H1 (cell line): ENCODE data around the gene RPP30.

Source experiments
- BCL11A ChIP-seq, 2 experiments: IDR thresholded peaks; one replicate each; pipeline ENCODE4 v1.6.1; 2011; ENCODE audit warnings: low read depth in 2 of 2, low read length in 2 of 2, mild to moderate bottlenecking in 2 of 2
- BRCA1 ChIP-seq: IDR thresholded peaks from 2 replicates; pipeline ENCODE4 v1.6.1; 2012; ENCODE audit warnings: low read depth, low read length, improper control_type of control experiment
- CHD1 ChIP-seq: IDR thresholded peaks from 2 replicates; pipeline ENCODE4 v1.6.1; 2012; ENCODE audit warnings: low read depth, low read length, improper control_type of control experiment
- CTCF ChIP-seq, 3 experiments: IDR thresholded peaks; 1 replicate in 2 of 3; 2 replicates in 1 of 3; pipeline versions ENCODE4 v1.5.1 to v1.6.1; 2011; ENCODE audit warnings: low read length in 3 of 3, mild to moderate bottlenecking in 3 of 3, inconsistent platforms in 2 of 3, low read depth in 1 of 3, moderate library complexity in 1 of 3; ENCODE audit not compliant: insufficient read depth in 1 of 3; ENCODE audit errors: control extremely low read depth in 1 of 3
- EZH2 ChIP-seq: fragments of 200-600 bp; sonication (generic); IDR thresholded peaks from 2 replicates; pipeline ENCODE4 v1.7.1; 2012; ENCODE audit warnings: low read depth, mild to moderate bottlenecking, moderate library complexity, low read length, inconsistent platforms; ENCODE audit not compliant: severe bottlenecking
- MAFK ChIP-seq: IDR thresholded peaks from 2 replicates; pipeline ENCODE4 v1.6.1; 2012; ENCODE audit warnings: low read depth, mild to moderate bottlenecking, improper control_type of control experiment, low read length
- PHF8 ChIP-seq: fragments of 200-600 bp; sonication (generic); conservative IDR thresholded peaks from 2 replicates; pipeline ENCODE4 v1.7.1; 2012; ENCODE audit warnings: low read depth, mild to moderate bottlenecking, inconsistent platforms, low read length, moderate library complexity
- POLR2A ChIP-seq, 2 experiments: IDR thresholded peaks; 1 replicate in 1 of 2; 2 replicates in 1 of 2; pipeline ENCODE4 v1.6.1; 2011; ENCODE audit warnings: low read depth in 2 of 2, low read length in 2 of 2, mild to moderate bottlenecking in 2 of 2; ENCODE audit errors: control extremely low read depth in 1 of 2
- POLR2AphosphoS5 ChIP-seq: IDR thresholded peaks from 2 replicates; pipeline ENCODE4 v1.6.1; 2011; ENCODE audit warnings: low read depth, low read length
- RBBP5 ChIP-seq: IDR thresholded peaks from 2 replicates; pipeline ENCODE4 v1.7.1; 2012; ENCODE audit warnings: low read depth, mild to moderate bottlenecking, inconsistent platforms, low read length, moderate library complexity, borderline replicate concordance
- SP1 ChIP-seq: IDR thresholded peaks from 2 replicates; pipeline ENCODE4 v1.6.1; 2011; ENCODE audit warnings: low read depth, low read length
- SUZ12 ChIP-seq: fragments of 200-600 bp; sonication (generic); IDR thresholded peaks from 2 replicates; pipeline ENCODE4 v1.6.1; 2012; ENCODE audit warnings: mild to moderate bottlenecking, inconsistent platforms, low read length, moderate library complexity, mixed read lengths
- YY1 ChIP-seq: IDR thresholded peaks from 2 replicates; pipeline ENCODE4 v1.6.1; 2011; ENCODE audit warnings: low read depth, mild to moderate bottlenecking, low read length

GRCh38 chr10:90944749-90945148 lies 73.0 kb downstream of the RPP30 start:
- TF ChIP-seq SUZ12, result no peak
- no peak for TF ChIP-seq PHF8
- TF ChIP-seq EZH2, result no peak
- no peak for TF ChIP-seq SP1
- no peak for TF ChIP-seq POLR2AphosphoS5
- no peak for TF ChIP-seq BRCA1
- no peak for TF ChIP-seq BCL11A (IDR thresholded peaks at IDR 0.05; ENCODE audit: low read depth in 2 of 2, low read length in 2 of 2)
- no peak for TF ChIP-seq MAFK
- TF ChIP-seq POLR2A (IDR thresholded peaks at IDR 0.05; ENCODE audit: control extremely low read depth in 1 of 2, low read depth in 2 of 2, low read length in 2 of 2), result no peak
- TF ChIP-seq CTCF (IDR thresholded peaks at IDR 0.05; ENCODE audit: control extremely low read depth in 1 of 3, insufficient read depth in 1 of 3, low read depth in 1 of 3, low read length in 3 of 3), result no peak
- no peak for TF ChIP-seq YY1
- TF ChIP-seq RBBP5, result no peak
- no peak for TF ChIP-seq CHD1
